GM19025 (cell line): ENCODE results near the gene TMEM215.

Source experiments
- ATAC-seq: cut with Tn5 transposase; IDR thresholded peaks from one replicate; pipeline ENCODE4 v1.9.1; 2021; ENCODE audit warnings: mild to moderate bottlenecking, low read depth, moderate library complexity; ENCODE audit not compliant: unreplicated experiment

Gene TMEM215

GRCh38 chr9:32832346-32832745 is 49.0 kb downstream of the TMEM215 start:
- ATAC-seq: no peak
